Fibroblast of lung (primary cell): ENCODE data around the gene FBLL1. TPM values are rescaled to one million over a fixed set of nuclear protein-coding genes. Genes with fewer than 3 reads are reported as not detected.

Experiments used
- DNase-seq, 2 donors: peaks; one replicate each; pipeline versions ENCODE4 v3.0.0 to v3.0.0-alpha.2; 2010; ENCODE audit warnings: low read depth in 2 of 2
- H2AFZ ChIP-seq: 2 replicates; pipeline ENCODE4 v1.5.1; 2012; ENCODE audit warnings: low read length, control low read depth, inconsistent platforms
- H3K27ac ChIP-seq: 2 replicates; pipeline ENCODE4 v1.5.1; 2011; ENCODE audit warnings: low read length, control low read depth; ENCODE audit not compliant: insufficient read depth
- H3K27me3 ChIP-seq: 2 replicates; pipeline ENCODE4 v1.5.1; 2011; ENCODE audit warnings: mild to moderate bottlenecking, low read length; ENCODE audit not compliant: control insufficient read depth, insufficient read depth
- H3K36me3 ChIP-seq: 2 replicates; pipeline ENCODE4 v1.5.1; 2011; ENCODE audit warnings: low read length; ENCODE audit not compliant: control insufficient read depth, insufficient read depth
- H3K4me1 ChIP-seq: 2 replicates; pipeline ENCODE4 v1.5.1; 2011; ENCODE audit warnings: low read length; ENCODE audit not compliant: control insufficient read depth, insufficient read depth; ENCODE audit errors: extremely low read depth
- H3K4me2 ChIP-seq: 2 replicates; pipeline ENCODE4 v1.5.1; 2011; ENCODE audit warnings: low read length, control low read depth; ENCODE audit not compliant: insufficient read depth; ENCODE audit errors: extremely low read depth
- H3K4me3 ChIP-seq, 4 experiments: fragments of 200-600 bp in 1 of 4; sonication (generic) in 1 of 4; replicated peaks in 1 of 4; 2 replicates each; pipeline ENCODE4 v1.5.1; 2011 to 2016; ENCODE audit warnings: low read length in 4 of 4, low read depth in 3 of 4, mild to moderate bottlenecking in 3 of 4, control low read depth in 2 of 4, inconsistent platforms in 1 of 4, mixed read lengths in 1 of 4; ENCODE audit not compliant: insufficient read depth in 1 of 4; ENCODE audit errors: control extremely low read depth in 1 of 4
- H3K79me2 ChIP-seq: 2 replicates; pipeline ENCODE4 v1.5.1; 2012; ENCODE audit warnings: mild to moderate bottlenecking, low read length, inconsistent platforms; ENCODE audit not compliant: control insufficient read depth, insufficient read depth
- H3K9ac ChIP-seq: 2 replicates; pipeline ENCODE4 v1.5.1; 2011; ENCODE audit warnings: mild to moderate bottlenecking, low read length, control low read depth; ENCODE audit not compliant: insufficient read depth
- H3K9me3 ChIP-seq: 2 replicates; pipeline ENCODE4 v1.5.1; 2012; ENCODE audit warnings: low read depth, low read length; ENCODE audit not compliant: control insufficient read depth, insufficient read depth
- H4K20me1 ChIP-seq: 2 replicates; pipeline ENCODE4 v1.5.1; 2011; ENCODE audit warnings: low read length; ENCODE audit not compliant: control insufficient read depth, insufficient read depth; ENCODE audit errors: extremely low read depth
- CTCF ChIP-seq, 2 donors: IDR thresholded peaks in 1 of 2; conservative IDR thresholded peaks in 1 of 2; 1 replicate in 1 of 2; 2 replicates in 1 of 2; pipeline ENCODE4 v1.5.1; 2011 to 2012; ENCODE audit warnings: low read length in 2 of 2, control low read depth in 1 of 2, inconsistent platforms in 1 of 2, low read depth in 1 of 2, mild to moderate bottlenecking in 1 of 2
- EZH2 ChIP-seq: IDR thresholded peaks from 2 replicates; pipeline ENCODE4 v1.5.1; 2012; ENCODE audit warnings: low read length, control low read depth, mild to moderate bottlenecking; ENCODE audit errors: missing control alignments
- polyA minus RNA-seq: library from RNA; depleted of rRNA, polyadenylated mRNA; stranded (reverse); fragments of >200 nt; gene quantifications from 2 replicates; pipeline ENCODE4 v1.2.3, GENCODE V29; 2011; ENCODE audit warnings: low replicate concordance
- polyA plus RNA-seq, 2 donors: library from polyadenylated mRNA; depleted of rRNA in 1 of 2; stranded (reverse) in 1 of 2; unstranded in 1 of 2; fragments of >200 nt; gene quantifications; 2 replicates each; pipeline ENCODE4 v1.2.1, GENCODE V29; 2011 to 2012; ENCODE audit warnings: missing spikeins in 1 of 2
- total RNA-seq: library from RNA; depleted of rRNA; stranded (reverse); fragments of >200 nt; gene quantifications from 2 replicates; pipeline ENCODE4 v1.2.1, GENCODE V29; 2014

The FBLL1 gene
- total RNA-seq (0.66 and 3.9 TPM in 2 replicates), polyA plus RNA-seq (0.03 and 0.16 TPM in 2 replicates), polyA minus RNA-seq (not detected in 2 replicates)
- polyA plus RNA-seq (2012): 0.44 TPM in 1 of 2 replicates, not detected in the other

- H3K4me2 ChIP-seq: no peak within 1 kb of the TSS
- H3K9me3 ChIP-seq: no peaks in the 10 kb centered on the region
- H3K27me3 ChIP-seq: peaks cover 20% of the 10 kb centered on the region
- H2AFZ ChIP-seq: no peak within 1 kb of the TSS
- no peaks in the 10 kb centered on the region for H3K36me3 ChIP-seq
- H4K20me1 ChIP-seq: no peaks in the 10 kb centered on the region
- H3K9ac ChIP-seq: no peak within 1 kb of the TSS
- H3K4me1 ChIP-seq: no peaks in the 10 kb centered on the region
- no peaks in the 10 kb centered on the region for H3K79me2 ChIP-seq
- no peak within 1 kb of the TSS for H3K27ac ChIP-seq
- H3K4me3 ChIP-seq: peak within 1 kb of the TSS in 2 of 4 experiments; percentile 17 to 49
- peak; percentile 22 to 43 for DNase-seq
- TF ChIP-seq CTCF (conservative IDR thresholded peaks at IDR 0.05 in 1 of 2, IDR thresholded peaks at IDR 0.05 in 1 of 2; ENCODE audit: low read depth in 1 of 2, low read length in 2 of 2) (no peak), EZH2 (peak; percentile 85)
These were observed at the start of gene FBLL1 for GRCh38 chr5:168528521-168529373. Gene FBLL1 (plus strand): TSS chr5:168529305. CDS start chr5:168529505, 200 bp downstream.

GRCh38 chr5:168480601-168481000, 48.5 kb upstream of the FBLL1 start:
- Histone ChIP-seq H3K4me1 (no peaks in the 10 kb centered on the region), H3K36me3 (no peaks in the 10 kb centered on the region), H3K27ac (no peak overlapping the region), H3K4me3 (no peak overlapping the region), H2AFZ (no peak overlapping the region), H3K9ac (no peak overlapping the region), H4K20me1 (no peaks in the 10 kb centered on the region), H3K9me3 (no peaks in the 10 kb centered on the region), H3K27me3 (no peaks in the 10 kb centered on the region), H3K4me2 (no peak overlapping the region), H3K79me2 (no peaks in the 10 kb centered on the region)
- no peak for DNase-seq
- TF ChIP-seq EZH2 (no peak), CTCF (conservative IDR thresholded peaks at IDR 0.05 in 1 of 2, IDR thresholded peaks at IDR 0.05 in 1 of 2; ENCODE audit: low read depth in 1 of 2, low read length in 2 of 2) (no peak)

- no peak for TF ChIP-seq CTCF (conservative IDR thresholded peaks at IDR 0.05 in 1 of 2, IDR thresholded peaks at IDR 0.05 in 1 of 2; ENCODE audit: low read depth in 1 of 2, low read length in 2 of 2)
- no peak for TF ChIP-seq EZH2
- no peak overlapping the region for H2AFZ ChIP-seq
- no peaks in the 10 kb centered on the region for H3K9me3 ChIP-seq
- H4K20me1 ChIP-seq: no peaks in the 10 kb centered on the region
- no peaks in the 10 kb centered on the region for H3K36me3 ChIP-seq
- H3K4me3 ChIP-seq: no peak overlapping the region
- no peaks in the 10 kb centered on the region for H3K27me3 ChIP-seq
- no peak overlapping the region for H3K27ac ChIP-seq
- no peaks in the 10 kb centered on the region for H3K4me1 ChIP-seq
- DNase-seq: no peak
- no peaks in the 10 kb centered on the region for H3K79me2 ChIP-seq
- H3K9ac ChIP-seq: no peak overlapping the region
- no peak overlapping the region for H3K4me2 ChIP-seq
These were observed 47.7 kb upstream of the FBLL1 start for GRCh38 chr5:168481330-168481788.
